GM21737 (cell line): ENCODE measurements around the gene CCL16.
"Not testable (repeated sequence)": the region's sequence is repeated elsewhere in the genome, so short reads cannot be mapped to it uniquely, and the experiment has no call there.

Experiments
- ATAC-seq: cut with Tn5 transposase; IDR thresholded peaks from one replicate; pipeline ENCODE4 v1.9.1; 2021; ENCODE audit warnings: mild to moderate bottlenecking, moderate library complexity; ENCODE audit not compliant: unreplicated experiment

The CCL16 gene

DNA sequence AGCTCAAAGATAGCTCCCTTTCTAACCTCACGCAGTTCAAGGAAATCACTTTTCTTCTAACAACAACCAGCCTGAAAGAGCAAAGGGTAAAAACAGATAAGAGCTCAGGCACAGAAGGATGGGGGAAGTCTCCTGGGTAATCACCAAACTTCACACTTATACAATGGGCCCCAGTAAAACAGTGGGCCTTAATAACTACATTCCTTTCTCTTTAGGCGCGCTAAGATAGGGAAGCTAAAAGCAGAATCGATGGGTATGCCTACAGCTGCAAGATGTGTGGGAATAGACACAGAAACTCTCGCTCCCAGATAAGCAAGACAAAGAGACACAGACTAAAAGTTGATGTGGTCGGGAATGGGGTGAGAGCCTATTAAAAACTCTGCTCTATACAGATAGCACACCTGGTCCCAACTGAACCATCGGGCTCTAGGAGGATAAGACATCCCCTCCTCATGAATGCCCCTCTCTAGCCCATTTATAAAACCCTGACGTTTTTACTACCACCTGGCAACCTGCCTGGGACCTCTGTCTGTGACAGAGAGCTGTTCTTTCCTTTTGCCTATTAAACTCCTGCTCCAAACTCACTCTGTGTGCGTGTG is 38.6 kb downstream of the CCL16 start:
- no peak for ATAC-seq

DNA sequence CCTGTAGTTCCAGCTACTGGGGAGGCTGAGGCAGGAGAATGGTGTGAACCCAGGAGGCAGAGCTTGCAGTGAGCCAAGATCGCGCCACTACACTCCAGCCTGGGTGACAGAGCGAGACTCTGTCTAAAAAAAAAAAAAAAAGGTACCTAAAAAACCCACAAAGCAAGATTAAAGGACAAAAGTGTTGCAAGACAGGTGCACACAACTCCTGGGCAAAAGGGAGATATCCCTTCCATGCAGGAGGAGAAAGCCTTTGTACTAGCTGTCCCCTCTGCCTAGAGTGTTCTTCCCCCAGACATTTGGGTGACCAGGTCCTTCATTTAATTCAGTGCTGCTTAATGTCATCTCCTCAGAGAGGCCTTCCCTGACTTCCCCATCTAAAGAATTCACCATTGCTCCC is 42.8 kb downstream of the CCL16 start:
- ATAC-seq = not testable (repeated sequence)

DNA sequence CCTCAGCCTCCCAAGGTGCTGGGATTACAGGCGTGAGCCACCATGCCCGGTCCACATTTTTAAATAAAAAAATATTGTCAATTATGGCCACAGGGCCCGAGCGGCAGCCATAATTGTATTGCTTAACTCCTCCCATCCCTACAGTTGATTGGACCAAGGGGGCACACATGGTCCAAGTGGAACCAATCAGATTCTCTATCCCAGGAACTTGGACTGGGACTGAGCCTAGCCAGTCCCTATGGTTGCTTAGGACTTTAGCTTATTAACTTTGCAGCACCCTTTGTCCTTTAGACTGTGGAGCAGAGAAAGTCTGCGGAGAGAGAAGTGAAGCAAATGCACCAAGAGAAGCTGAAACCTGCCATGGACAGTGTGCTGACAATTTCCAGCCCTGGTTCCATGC is 45.2 kb downstream of the CCL16 start:
- ATAC-seq = no peak

DNA sequence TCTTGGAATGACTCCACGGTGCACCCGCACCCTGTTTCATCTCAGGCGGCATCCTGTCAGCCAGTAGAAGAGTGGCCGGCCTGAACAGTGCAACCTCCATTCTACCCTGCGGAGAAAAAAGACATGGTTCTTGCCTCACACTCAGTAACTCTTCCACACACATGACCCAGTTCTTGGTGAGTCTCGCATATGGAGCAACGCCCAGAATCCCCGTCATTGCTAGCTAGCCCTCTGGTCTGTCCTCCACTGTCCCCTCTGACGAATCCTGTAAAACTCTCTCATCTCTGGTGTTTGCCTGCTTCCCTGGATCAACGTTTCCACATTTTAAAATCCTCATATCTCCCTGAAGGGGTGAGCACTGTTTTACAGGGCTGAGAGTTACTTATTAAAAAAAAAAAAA is 46.5 kb downstream of the CCL16 start:
- no peak for ATAC-seq

DNA sequence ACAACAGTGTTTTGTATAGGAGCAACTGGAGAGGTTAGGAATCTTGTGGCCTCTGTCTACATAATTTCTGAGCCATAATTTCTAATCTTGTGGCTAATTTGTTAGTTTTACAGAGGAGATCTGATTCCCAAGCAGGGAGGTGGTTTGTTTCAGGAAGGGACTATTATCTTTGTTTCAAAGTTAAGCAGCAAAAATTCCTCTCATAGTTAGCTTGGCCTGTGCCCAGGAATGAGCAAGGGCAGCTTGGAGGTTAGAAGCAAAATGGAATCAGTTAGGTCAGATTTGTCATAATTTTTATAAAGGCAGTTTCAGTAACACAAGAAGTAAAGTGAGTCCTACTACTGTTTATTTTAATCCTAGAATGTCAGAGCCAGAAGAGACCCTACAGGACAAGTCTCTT is 48.7 kb downstream of the CCL16 start:
- ATAC-seq = no peak

DNA sequence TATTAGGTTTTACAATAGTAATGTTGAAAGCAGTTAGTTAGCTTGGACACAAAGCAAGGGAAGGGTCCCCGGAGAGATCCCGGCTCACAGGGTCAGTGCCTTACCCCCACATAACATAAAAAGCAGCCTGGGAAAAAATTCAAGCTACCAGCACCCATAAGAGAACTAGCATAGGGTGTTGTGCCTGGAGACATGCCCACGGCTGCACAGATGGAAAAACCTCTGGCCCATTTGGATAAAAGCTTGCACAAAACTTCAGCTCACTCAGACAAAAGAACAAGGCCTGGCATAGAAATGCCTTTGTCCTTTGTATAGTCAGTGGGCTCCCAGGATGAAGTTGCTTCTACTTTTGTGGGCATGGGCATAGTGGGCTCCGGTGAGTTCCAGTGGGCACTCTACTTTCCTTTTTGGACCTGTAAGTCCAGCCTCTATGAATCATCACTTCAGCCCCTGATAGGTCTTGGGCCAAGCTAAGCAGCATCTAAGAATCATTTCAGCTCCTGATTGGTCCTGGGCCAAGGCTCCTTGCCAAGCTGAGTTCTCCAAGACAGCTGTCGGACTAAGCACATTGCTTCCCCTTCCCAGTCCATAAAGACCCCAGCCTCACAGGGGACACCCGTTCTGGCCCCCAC is 49.4 kb downstream of the CCL16 start:
- no peak for ATAC-seq

DNA sequence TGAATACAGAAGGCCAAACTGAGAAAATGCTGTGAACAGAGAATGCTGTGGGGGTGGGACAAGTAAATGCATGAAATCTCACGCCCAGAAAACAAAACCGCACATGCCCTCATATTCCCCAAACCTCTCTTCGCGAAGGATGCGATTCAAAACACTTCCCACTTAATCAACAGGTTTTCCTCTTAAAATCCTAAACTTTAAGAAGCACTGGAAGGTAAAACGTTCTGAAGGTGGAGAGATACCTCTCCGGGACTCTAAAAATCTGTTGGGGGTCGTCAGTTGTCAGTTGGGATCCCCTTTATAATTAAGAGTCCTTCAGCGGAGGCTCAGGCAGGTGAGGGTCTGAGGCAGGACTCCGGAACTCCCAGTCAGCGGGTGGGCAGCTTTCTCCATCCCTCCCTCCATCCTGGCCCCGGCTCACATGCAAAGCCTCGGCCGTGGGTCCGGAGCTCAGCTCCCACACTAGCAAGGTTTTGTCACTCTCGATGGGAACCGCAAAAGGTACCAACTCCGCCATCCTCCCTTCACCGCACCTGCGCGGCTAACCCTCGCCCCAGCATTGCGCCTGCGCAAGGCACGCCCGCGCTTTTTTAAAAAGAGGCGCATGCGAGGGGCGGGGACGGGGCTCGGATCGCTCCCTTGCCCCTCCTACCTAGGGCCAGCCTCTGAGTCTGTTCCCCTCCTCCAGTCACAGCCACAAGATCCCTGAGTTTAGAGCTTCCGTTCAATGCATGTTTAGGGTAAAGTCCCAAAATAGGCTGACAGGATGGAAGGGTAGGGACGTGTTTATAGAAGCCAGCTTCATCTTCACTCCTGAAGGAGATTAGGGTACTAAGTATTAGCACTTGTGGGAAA is 50.9 kb downstream of the CCL16 start, which contains the start of gene RDM1:
Gene RDM1 (minus strand): TSS at position 563 of the 855 bp plus-strand sequence. CDS start 46 bp downstream, at position 517.
- peak; percentile 79 for ATAC-seq

DNA sequence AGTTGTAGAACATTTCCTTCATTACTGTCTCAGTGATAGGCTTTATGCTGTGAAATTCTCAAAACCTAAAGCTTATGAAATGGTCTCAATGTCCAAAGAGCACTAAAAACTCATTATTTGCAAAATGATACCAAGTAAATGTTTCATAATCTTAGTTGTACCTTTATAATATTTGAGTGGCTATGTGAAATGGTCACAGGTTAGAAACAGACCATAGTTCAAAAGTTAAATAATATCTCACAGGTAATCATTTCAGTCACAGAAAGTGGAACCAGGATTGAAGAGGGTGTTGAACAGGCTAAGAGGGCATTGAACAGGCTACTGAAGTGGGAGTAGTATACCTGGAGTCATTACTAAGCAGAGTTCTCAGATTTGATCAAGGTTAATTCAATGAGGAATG is 53.6 kb downstream of the CCL16 start:
- no peak for ATAC-seq
